Adrenal gland (tissue), 5 donors: ENCODE data around the gene SYNGAP1.

ENCODE experiments used
- CTCF ChIP-seq, 6 experiments: fragments of 450-650 bp in 4 of 6; fragments of 200-600 bp in 2 of 6; sonication (generic) in 1 of 6; IDR thresholded peaks; 1 replicate in 5 of 6; 2 replicates in 1 of 6; pipeline versions ENCODE4 v1.5.1 to v1.8.0; 2016 to 2021; ENCODE audit warnings: antibody characterized with exemption in 6 of 6, mild to moderate bottlenecking in 2 of 6, moderate library complexity in 1 of 6
- POLR2A ChIP-seq, 2 donors: fragments of 450-650 bp; IDR thresholded peaks; one replicate each; pipeline ENCODE4 v1.6.1; 2017; ENCODE audit warnings: antibody characterized with exemption in 2 of 2, mild to moderate bottlenecking in 2 of 2, moderate library complexity in 1 of 2
- donor health status: DM: no; HTN: no; CAD: no.

GRCh38 chr6:33443619-33444504 is 24.0 kb downstream of the SYNGAP1 start:
- TF ChIP-seq CTCF (IDR thresholded peaks at IDR 0.05) (no peak), POLR2A (IDR thresholded peaks at IDR 0.05) (no peak)
